Measurements from ENCODE around the gene MAP3K2. TPM values are rescaled to one million over a fixed set of nuclear protein-coding genes. Genes with fewer than 3 reads are reported as not detected.

MAP3K2 gene
- polyA plus RNA-seq, 1 donor from 2014 or later, result 37.0 TPM

DNA sequence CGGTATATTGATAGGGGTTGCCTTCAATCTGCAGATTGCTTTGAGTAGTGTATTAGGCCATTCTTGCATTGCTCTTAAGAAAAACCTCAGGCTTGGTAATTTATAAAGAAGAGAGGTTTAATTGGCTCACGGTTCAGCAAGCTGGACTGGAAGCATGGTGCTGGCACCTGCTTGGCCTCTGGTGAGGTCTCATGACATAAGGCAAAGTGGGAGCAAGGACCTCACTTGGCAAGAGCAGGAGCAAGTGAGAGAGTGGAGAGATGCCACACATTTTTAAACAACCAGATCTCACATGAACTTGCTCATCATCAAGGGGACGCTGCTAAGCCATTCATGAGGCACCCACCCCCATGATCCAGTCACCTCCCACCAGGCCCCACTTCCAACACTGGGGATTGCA, 4.9 kb downstream of the MAP3K2 start:
- no peaks in the 10 kb centered on the region for H3K9me3 ChIP-seq (ENCODE audit: low read length)
- no peak overlapping the region for H3K4me3 ChIP-seq (ENCODE audit: low read length)
- H3K27ac ChIP-seq (ENCODE audit: low read length), result no peak overlapping the region
- H3K9ac ChIP-seq (ENCODE audit: low read length), result no peak overlapping the region
- no peaks in the 10 kb centered on the region for H3F3A ChIP-seq (ENCODE audit: insufficient read depth, low read length, poor library complexity, severe bottlenecking)
- TF ChIP-seq MXI1 (conservative IDR thresholded peaks at IDR 0.05; ENCODE audit: poor library complexity, severe bottlenecking), result no peak
- TF ChIP-seq, protein P1, sequence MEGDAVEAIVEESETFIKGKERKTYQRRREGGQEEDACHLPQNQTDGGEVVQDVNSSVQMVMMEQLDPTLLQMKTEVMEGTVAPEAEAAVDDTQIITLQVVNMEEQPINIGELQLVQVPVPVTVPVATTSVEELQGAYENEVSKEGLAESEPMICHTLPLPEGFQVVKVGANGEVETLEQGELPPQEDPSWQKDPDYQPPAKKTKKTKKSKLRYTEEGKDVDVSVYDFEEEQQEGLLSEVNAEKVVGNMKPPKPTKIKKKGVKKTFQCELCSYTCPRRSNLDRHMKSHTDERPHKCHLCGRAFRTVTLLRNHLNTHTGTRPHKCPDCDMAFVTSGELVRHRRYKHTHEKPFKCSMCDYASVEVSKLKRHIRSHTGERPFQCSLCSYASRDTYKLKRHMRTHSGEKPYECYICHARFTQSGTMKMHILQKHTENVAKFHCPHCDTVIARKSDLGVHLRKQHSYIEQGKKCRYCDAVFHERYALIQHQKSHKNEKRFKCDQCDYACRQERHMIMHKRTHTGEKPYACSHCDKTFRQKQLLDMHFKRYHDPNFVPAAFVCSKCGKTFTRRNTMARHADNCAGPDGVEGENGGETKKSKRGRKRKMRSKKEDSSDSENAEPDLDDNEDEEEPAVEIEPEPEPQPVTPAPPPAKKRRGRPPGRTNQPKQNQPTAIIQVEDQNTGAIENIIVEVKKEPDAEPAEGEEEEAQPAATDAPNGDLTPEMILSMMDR (IDR thresholded peaks at IDR 0.05; ENCODE audit: poor library complexity, severe bottlenecking), result no peak
- TF ChIP-seq POLR2AphosphoS5 (IDR thresholded peaks at IDR 0.05), result no peak
- TF ChIP-seq SMC3 (conservative IDR thresholded peaks at IDR 0.05; ENCODE audit: poor library complexity), result no peak
- no peak for TF ChIP-seq TAF1 (IDR thresholded peaks at IDR 0.05; ENCODE audit: low read depth)
- no peak for TF ChIP-seq RAD21 (conservative IDR thresholded peaks at IDR 0.05)
- no peak for TF ChIP-seq EZH2 (IDR thresholded peaks at IDR 0.05; ENCODE audit: borderline replicate concordance, insufficient read depth, low read length, poor library complexity, severe bottlenecking)
- H3K4me2 ChIP-seq (ENCODE audit: low read length), result no peak overlapping the region
- no peaks in the 10 kb centered on the region for H3K27me3 ChIP-seq (ENCODE audit: insufficient read depth, low read depth, low read length)
- no peak overlapping the region for H2AFZ ChIP-seq (ENCODE audit: low read depth, low read length)
- no peaks in the 10 kb centered on the region for H3K36me3 ChIP-seq (ENCODE audit: insufficient read depth, low read length)
- no peaks in the 10 kb centered on the region for H3K9me2 ChIP-seq (ENCODE audit: insufficient read depth, low read length)
- H4K20me1 ChIP-seq (ENCODE audit: insufficient read depth), result peaks cover 3% of the 10 kb centered on the region
- peaks cover 78% of the 10 kb centered on the region for H3K79me2 ChIP-seq (replicated peaks; ENCODE audit: insufficient read depth, low read length)

DNA sequence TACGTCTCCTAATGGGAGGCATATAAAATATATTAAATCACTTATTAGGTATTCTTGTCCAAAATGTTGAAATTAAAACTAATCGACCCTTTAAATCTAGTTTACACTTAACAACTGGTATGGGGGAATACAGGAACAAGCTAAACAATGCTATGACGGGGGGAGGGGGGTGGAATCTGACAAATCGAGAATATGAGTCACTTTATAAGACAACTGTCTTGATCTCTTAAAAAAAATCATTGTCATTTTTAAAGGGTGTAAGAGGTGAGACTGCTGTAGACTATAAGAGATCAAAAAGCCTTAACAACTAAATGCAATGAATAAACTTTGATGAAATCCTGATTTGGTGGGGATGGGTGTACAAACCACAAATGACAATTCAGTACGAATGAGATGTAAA, 6.0 kb downstream of the MAP3K2 start:
- Histone ChIP-seq H2AFZ (ENCODE audit: low read depth, low read length) (no peak overlapping the region), H3K9ac (ENCODE audit: low read length) (no peak overlapping the region), H3K4me3 (ENCODE audit: low read length) (no peak overlapping the region), H3K79me2 (replicated peaks; ENCODE audit: insufficient read depth, low read length) (peaks cover 85% of the 10 kb centered on the region), H3K4me2 (ENCODE audit: low read length) (no peak overlapping the region), H3K9me3 (ENCODE audit: low read length) (no peaks in the 10 kb centered on the region), H3K27ac (ENCODE audit: low read length) (no peak overlapping the region), H3K36me3 (ENCODE audit: insufficient read depth, low read length) (no peaks in the 10 kb centered on the region), H4K20me1 (ENCODE audit: insufficient read depth) (peaks cover 3% of the 10 kb centered on the region), H3K27me3 (ENCODE audit: insufficient read depth, low read depth, low read length) (no peaks in the 10 kb centered on the region), H3K9me2 (ENCODE audit: insufficient read depth, low read length) (no peaks in the 10 kb centered on the region), H3F3A (ENCODE audit: insufficient read depth, low read length, poor library complexity, severe bottlenecking) (no peaks in the 10 kb centered on the region)
- TF ChIP-seq EZH2 (IDR thresholded peaks at IDR 0.05; ENCODE audit: borderline replicate concordance, insufficient read depth, low read length, poor library complexity, severe bottlenecking), result no peak
- TF ChIP-seq EP300 (conservative IDR thresholded peaks at IDR 0.05; ENCODE audit: poor library complexity, severe bottlenecking), result no peak
- TF ChIP-seq TAF1 (IDR thresholded peaks at IDR 0.05; ENCODE audit: low read depth), result no peak
- TF ChIP-seq POLR2AphosphoS5 (IDR thresholded peaks at IDR 0.05), result no peak
- no peak for TF ChIP-seq SMC3 (conservative IDR thresholded peaks at IDR 0.05; ENCODE audit: poor library complexity)
- TF ChIP-seq, protein P1 (IDR thresholded peaks at IDR 0.05; ENCODE audit: poor library complexity, severe bottlenecking), result no peak
- TF ChIP-seq, protein P2, sequence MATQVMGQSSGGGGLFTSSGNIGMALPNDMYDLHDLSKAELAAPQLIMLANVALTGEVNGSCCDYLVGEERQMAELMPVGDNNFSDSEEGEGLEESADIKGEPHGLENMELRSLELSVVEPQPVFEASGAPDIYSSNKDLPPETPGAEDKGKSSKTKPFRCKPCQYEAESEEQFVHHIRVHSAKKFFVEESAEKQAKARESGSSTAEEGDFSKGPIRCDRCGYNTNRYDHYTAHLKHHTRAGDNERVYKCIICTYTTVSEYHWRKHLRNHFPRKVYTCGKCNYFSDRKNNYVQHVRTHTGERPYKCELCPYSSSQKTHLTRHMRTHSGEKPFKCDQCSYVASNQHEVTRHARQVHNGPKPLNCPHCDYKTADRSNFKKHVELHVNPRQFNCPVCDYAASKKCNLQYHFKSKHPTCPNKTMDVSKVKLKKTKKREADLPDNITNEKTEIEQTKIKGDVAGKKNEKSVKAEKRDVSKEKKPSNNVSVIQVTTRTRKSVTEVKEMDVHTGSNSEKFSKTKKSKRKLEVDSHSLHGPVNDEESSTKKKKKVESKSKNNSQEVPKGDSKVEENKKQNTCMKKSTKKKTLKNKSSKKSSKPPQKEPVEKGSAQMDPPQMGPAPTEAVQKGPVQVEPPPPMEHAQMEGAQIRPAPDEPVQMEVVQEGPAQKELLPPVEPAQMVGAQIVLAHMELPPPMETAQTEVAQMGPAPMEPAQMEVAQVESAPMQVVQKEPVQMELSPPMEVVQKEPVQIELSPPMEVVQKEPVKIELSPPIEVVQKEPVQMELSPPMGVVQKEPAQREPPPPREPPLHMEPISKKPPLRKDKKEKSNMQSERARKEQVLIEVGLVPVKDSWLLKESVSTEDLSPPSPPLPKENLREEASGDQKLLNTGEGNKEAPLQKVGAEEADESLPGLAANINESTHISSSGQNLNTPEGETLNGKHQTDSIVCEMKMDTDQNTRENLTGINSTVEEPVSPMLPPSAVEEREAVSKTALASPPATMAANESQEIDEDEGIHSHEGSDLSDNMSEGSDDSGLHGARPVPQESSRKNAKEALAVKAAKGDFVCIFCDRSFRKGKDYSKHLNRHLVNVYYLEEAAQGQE (IDR thresholded peaks at IDR 0.05; ENCODE audit: borderline replicate concordance), result no peak
